Panc1 (cell line): Measurements from ENCODE around the gene MAP3K20. TPM values are rescaled to one million over a fixed set of nuclear protein-coding genes. Genes with fewer than 3 reads are reported as not detected.

ENCODE experiments used
- ATAC-seq: fragments of 200-7000 bp; cut with Tn5 transposase; 2 replicates; pipeline ENCODE4 v1.9.1; 2020; ENCODE audit warnings: mild to moderate bottlenecking, moderate library complexity
- BruUV-seq: library from RNA; stranded (reverse); fragments of 400-500 nt; replicated peaks from 2 replicates; lab custom pipeline; 2021; lab: Mats Ljungman, UMichigan
- CTCF ChIA-PET: fragments of 300-600 bp; sonication (Branson Sonifier 250); formaldehyde crosslinking; loops from one replicate; lab custom pipeline; 2022; ENCODE audit warnings: antibody characterized with exemption; lab: Charles Lee
- POLR2A ChIA-PET: fragments of 300-600 bp; sonication (Branson Sonifier 250); formaldehyde crosslinking; loops from one replicate; lab custom pipeline; 2022; ENCODE audit warnings: antibody characterized with exemption; lab: Charles Lee
- DNase-seq: peaks from one replicate; pipeline ENCODE4 v3.0.0-alpha.2; 2010; ENCODE audit warnings: low read depth, low spot score
- H3K27ac ChIP-seq: 2 replicates; pipeline ENCODE4 v1.5.1; 2011; ENCODE audit warnings: mild to moderate bottlenecking, low read length, inconsistent platforms
- H3K27me3 ChIP-seq: fragments of 200-500 bp; sonication (Bioruptor generic); 2 replicates; pipeline ENCODE4 v1.6.0; 2014; ENCODE audit warnings: low read length, inconsistent platforms; ENCODE audit not compliant: control insufficient read depth, insufficient read depth
- H3K36me3 ChIP-seq: fragments of 200-500 bp; sonication (Bioruptor generic); 2 replicates; pipeline ENCODE4 v1.5.1; 2014; ENCODE audit warnings: inconsistent platforms, mild to moderate bottlenecking, low read length, moderate library complexity; ENCODE audit not compliant: control insufficient read depth, insufficient read depth
- H3K4me1 ChIP-seq: 2 replicates; pipeline ENCODE4 v1.5.1; 2011; ENCODE audit warnings: inconsistent platforms, mild to moderate bottlenecking, low read length, moderate library complexity; ENCODE audit not compliant: control insufficient read depth, insufficient read depth
- H3K4me3 ChIP-seq, 2 experiments: 2 replicates each; pipeline ENCODE4 v1.5.1; 2011 to 2012; ENCODE audit warnings: low read depth in 2 of 2, low read length in 2 of 2, mild to moderate bottlenecking in 2 of 2, inconsistent platforms in 1 of 2, moderate library complexity in 1 of 2
- H3K9me3 ChIP-seq: fragments of 200-500 bp; sonication (Bioruptor generic); 2 replicates; pipeline ENCODE4 v1.5.1; 2014; ENCODE audit warnings: low read depth, mild to moderate bottlenecking, inconsistent platforms, low read length, moderate library complexity; ENCODE audit not compliant: control insufficient read depth, insufficient read depth
- POLR2AphosphoS5 ChIP-seq: IDR thresholded peaks from 2 replicates; pipeline ENCODE4 v1.6.1; 2012; ENCODE audit warnings: mild to moderate bottlenecking, low read depth, low read length, moderate library complexity
- SIN3A ChIP-seq: IDR thresholded peaks from 2 replicates; pipeline ENCODE4 v1.6.1; 2012; ENCODE audit warnings: low read depth, mild to moderate bottlenecking, low read length, moderate library complexity, borderline replicate concordance; ENCODE audit not compliant: insufficient read depth
- TCF7L2 ChIP-seq: IDR thresholded peaks from 2 replicates; pipeline ENCODE4 v1.6.1; 2011; ENCODE audit warnings: mild to moderate bottlenecking, low read depth, low read length, inconsistent platforms
- in situ Hi-C: cut with HindIII; loops from 2 replicates; pipeline ENCODE4 v1.10.0; 2016; ENCODE audit warnings: low sequenced_read_pairs, low pct_unique_long_range_greater_than_20kb
- intact Hi-C: fragments of 100-400 bp; cut with micrococcal nuclease; formaldehyde crosslinking; loops from one replicate; pipeline ENCODE4 v1.10.0; 2022; ENCODE audit not compliant: unreplicated experiment
- total RNA-seq: library from RNA; stranded (reverse); gene quantifications from one replicate; pipeline ENCODE4 v1.2.1, GENCODE V29; 2021; ENCODE audit not compliant: unreplicated experiment
- TF ChIP-seq, protein P1 (sequence below), 2 experiments: IDR thresholded peaks; 2 replicates each; pipeline ENCODE4 v1.6.1; 2011 to 2012; ENCODE audit warnings: low read depth in 2 of 2, control low read depth in 1 of 2, low read length in 1 of 2, mild to moderate bottlenecking in 1 of 2, moderate library complexity in 1 of 2; ENCODE audit not compliant: insufficient read depth in 1 of 2
- TF ChIP-seq, protein P2 (sequence below): fragments of 450-650 bp; IDR thresholded peaks from 2 replicates; pipeline ENCODE4 v1.5.1; 2017; ENCODE audit warnings: mild to moderate bottlenecking

Gene MAP3K20
- total RNA-seq, 1 experiment from 2014 or later = 121 TPM

DNA sequence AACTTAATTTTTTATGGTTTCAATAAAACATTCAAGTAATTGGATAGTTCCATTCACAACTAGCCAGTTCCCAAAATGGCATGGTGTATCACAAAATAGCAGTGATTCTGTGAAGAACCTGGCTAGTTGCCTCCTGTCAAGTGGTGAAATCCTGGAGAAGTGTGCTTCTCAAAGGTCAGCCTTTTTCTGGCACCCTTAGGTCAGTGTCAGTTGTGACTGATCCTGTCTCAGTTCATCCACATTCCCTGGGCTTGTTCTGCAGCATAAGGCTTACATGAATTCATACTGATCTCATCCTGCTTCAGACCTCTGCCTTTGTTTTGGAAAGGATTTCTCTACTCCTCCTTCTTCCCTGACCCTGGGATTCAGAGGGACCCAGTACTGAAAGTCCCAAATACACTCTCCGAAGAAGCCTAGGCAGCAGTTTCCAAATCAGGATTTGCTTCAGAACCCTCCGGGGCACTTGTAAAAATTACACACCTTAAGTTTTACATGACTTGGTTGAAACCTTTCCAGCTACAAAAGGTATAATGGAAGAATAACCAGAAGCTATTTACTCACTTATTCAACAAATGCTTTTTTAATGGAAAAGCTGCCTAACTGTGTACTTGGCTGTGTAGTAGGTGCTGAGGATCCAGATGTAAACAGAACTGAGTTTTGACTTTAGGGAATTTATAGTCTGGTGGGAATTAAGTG, 11.0 kb downstream of the MAP3K20 start:
- intact Hi-C loops = no loop called here
- H3K36me3 ChIP-seq = no peaks in the 10 kb centered on the region; the same call in 1 of the 2 replicates
- H3K27me3 ChIP-seq = no peaks in the 10 kb centered on the region
- H3K4me3 ChIP-seq = peak overlapping the region in 1 of 2 experiments; percentile 29; a peak in 2 of 4 replicates
- BruUV-seq = no TSS peak
- POLR2A ChIA-PET = no interaction called here
- in situ Hi-C loops = no loop called here
- peaks cover 96% of the 10 kb centered on the region for H3K4me1 ChIP-seq
- ATAC-seq = peak; percentile 39
- DNase-seq = no peak
- TF ChIP-seq SIN3A (no peak), TCF7L2 (no peak), POLR2AphosphoS5 (no peak)
- TF ChIP-seq, protein P1, sequence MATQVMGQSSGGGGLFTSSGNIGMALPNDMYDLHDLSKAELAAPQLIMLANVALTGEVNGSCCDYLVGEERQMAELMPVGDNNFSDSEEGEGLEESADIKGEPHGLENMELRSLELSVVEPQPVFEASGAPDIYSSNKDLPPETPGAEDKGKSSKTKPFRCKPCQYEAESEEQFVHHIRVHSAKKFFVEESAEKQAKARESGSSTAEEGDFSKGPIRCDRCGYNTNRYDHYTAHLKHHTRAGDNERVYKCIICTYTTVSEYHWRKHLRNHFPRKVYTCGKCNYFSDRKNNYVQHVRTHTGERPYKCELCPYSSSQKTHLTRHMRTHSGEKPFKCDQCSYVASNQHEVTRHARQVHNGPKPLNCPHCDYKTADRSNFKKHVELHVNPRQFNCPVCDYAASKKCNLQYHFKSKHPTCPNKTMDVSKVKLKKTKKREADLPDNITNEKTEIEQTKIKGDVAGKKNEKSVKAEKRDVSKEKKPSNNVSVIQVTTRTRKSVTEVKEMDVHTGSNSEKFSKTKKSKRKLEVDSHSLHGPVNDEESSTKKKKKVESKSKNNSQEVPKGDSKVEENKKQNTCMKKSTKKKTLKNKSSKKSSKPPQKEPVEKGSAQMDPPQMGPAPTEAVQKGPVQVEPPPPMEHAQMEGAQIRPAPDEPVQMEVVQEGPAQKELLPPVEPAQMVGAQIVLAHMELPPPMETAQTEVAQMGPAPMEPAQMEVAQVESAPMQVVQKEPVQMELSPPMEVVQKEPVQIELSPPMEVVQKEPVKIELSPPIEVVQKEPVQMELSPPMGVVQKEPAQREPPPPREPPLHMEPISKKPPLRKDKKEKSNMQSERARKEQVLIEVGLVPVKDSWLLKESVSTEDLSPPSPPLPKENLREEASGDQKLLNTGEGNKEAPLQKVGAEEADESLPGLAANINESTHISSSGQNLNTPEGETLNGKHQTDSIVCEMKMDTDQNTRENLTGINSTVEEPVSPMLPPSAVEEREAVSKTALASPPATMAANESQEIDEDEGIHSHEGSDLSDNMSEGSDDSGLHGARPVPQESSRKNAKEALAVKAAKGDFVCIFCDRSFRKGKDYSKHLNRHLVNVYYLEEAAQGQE (IDR thresholded peaks at IDR 0.05; ENCODE audit: insufficient read depth in 1 of 2, low read depth in 2 of 2, low read length in 1 of 2) = no peak
- TF ChIP-seq, protein P2, sequence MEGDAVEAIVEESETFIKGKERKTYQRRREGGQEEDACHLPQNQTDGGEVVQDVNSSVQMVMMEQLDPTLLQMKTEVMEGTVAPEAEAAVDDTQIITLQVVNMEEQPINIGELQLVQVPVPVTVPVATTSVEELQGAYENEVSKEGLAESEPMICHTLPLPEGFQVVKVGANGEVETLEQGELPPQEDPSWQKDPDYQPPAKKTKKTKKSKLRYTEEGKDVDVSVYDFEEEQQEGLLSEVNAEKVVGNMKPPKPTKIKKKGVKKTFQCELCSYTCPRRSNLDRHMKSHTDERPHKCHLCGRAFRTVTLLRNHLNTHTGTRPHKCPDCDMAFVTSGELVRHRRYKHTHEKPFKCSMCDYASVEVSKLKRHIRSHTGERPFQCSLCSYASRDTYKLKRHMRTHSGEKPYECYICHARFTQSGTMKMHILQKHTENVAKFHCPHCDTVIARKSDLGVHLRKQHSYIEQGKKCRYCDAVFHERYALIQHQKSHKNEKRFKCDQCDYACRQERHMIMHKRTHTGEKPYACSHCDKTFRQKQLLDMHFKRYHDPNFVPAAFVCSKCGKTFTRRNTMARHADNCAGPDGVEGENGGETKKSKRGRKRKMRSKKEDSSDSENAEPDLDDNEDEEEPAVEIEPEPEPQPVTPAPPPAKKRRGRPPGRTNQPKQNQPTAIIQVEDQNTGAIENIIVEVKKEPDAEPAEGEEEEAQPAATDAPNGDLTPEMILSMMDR = no peak
- H3K27ac ChIP-seq = peak overlapping the region; percentile 100
- no peaks in the 10 kb centered on the region for H3K9me3 ChIP-seq
- CTCF ChIA-PET = no interaction called here

DNA sequence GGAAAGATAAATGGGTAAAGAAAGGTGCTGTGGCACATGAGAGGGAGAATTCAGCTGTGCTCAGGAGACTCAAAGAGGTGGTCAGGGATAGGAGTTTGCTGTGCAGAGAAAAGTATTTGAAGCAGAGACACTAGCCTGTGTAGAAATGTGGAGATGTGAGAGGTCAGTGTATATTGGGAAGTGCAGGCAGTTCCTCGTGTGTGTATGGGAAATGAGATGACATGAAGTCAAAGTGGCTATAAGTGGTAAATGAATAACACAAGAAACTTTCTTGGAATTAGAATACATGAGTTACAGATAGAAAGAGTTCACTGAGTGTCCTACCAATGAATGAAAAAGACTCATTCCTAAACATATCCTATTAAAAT, 11.6 kb downstream of the MAP3K20 start:
- ChIA-PET POLR2A (no interaction called here), CTCF (no interaction called here)
- Histone ChIP-seq H3K4me3 (no peak overlapping the region; a peak in 1 of 4 replicates), H3K9me3 (no peaks in the 10 kb centered on the region), H3K27me3 (no peaks in the 10 kb centered on the region), H3K4me1 (peaks cover 99% of the 10 kb centered on the region), H3K36me3 (peaks cover under 1% of the 10 kb centered on the region; the same call in 1 of the 2 replicates), H3K27ac (peak overlapping the region; percentile 100)
- in situ Hi-C loops (no loop called here), intact Hi-C loops (no loop called here)
- 0 out of 2 replicates have a peak, but pooled peaks have one; percentile 14 for ATAC-seq
- DNase-seq = no peak
- TF ChIP-seq POLR2AphosphoS5 = no peak
- TF ChIP-seq, protein P2 = no peak
- TF ChIP-seq TCF7L2 = no peak
- TF ChIP-seq, protein P1 (IDR thresholded peaks at IDR 0.05; ENCODE audit: insufficient read depth in 1 of 2, low read depth in 2 of 2, low read length in 1 of 2) = no peak
- no peak for TF ChIP-seq SIN3A
- TSS peak; percentile 71 for BruUV-seq
